Right lobe of liver (tissue), 6 donors: Measurements from ENCODE around the gene GRIA3. TPM values are rescaled to one million over a fixed set of nuclear protein-coding genes. Genes with fewer than 3 reads are reported as not detected.

ENCODE experiments used
- ATAC-seq, 4 donors: fragments of 200-7000 bp; cut with Tn5 transposase; one replicate each; pipeline ENCODE4 v1.9.1; 2020; ENCODE audit warnings: mild to moderate bottlenecking in 4 of 4, moderate library complexity in 4 of 4
- DNase-seq, 3 donors: peaks; one replicate each; pipeline ENCODE4 v3.0.0-alpha.2; 2020
- H3K27ac ChIP-seq, 3 donors: fragments of 200-600 bp; one replicate each; pipeline ENCODE4 v1.8.0; 2022
- H3K27me3 ChIP-seq, 2 donors: fragments of 200-600 bp; one replicate each; pipeline ENCODE4 v1.8.0; 2022
- H3K36me3 ChIP-seq, 4 donors: fragments of 200-600 bp; sonication (generic) in 1 of 4; one replicate each; pipeline versions ENCODE4 v1.5.1 to v1.8.0; 2017 to 2022; ENCODE audit warnings: control low read depth in 1 of 4
- H3K4me1 ChIP-seq, 4 donors: fragments of 200-600 bp; sonication (generic) in 1 of 4; one replicate each; pipeline versions ENCODE4 v1.5.1 to v1.8.0; 2017 to 2022; ENCODE audit warnings: control low read depth in 1 of 4
- H3K4me3 ChIP-seq, 3 donors: fragments of 200-600 bp; one replicate each; pipeline ENCODE4 v1.8.0; 2022
- H3K9me3 ChIP-seq, 4 donors: fragments of 200-600 bp; sonication (generic) in 1 of 4; one replicate each; pipeline versions ENCODE4 v1.5.1 to v1.8.0; 2017 to 2022; ENCODE audit warnings: control low read depth in 1 of 4
- POLR2A ChIP-seq: fragments of 450-650 bp; IDR thresholded peaks from one replicate; pipeline ENCODE4 v1.6.1; 2017; ENCODE audit warnings: antibody characterized with exemption, mild to moderate bottlenecking
- WGBS: methylation state at CpG from one replicate; pipeline ENCODE4 v1.1.6; 2018; ENCODE audit warnings: low coverage, low lambda C conversion rate; ENCODE audit not compliant: insufficient coverage; ENCODE audit errors: missing lambda C conversion rate; 5-methylcytosine and 5-hydroxymethylcytosine counted together
- intact Hi-C, 2 donors: fragments of 100-400 bp; cut with DNase I; formaldehyde crosslinking; loops; one replicate each; pipeline versions ENCODE4 v1.11.2 to v1.14.1; 2022
- total RNA-seq, 6 experiments: library from RNA; depleted of rRNA in 2 of 6; stranded (reverse); fragments of >200 nt in 2 of 6; fragmentation: NEBNext Ultra II Directional in 3 of 6; extraction: Animal tissue kit (Norgen Biotek cat#: 25700) in 3 of 6; gene quantifications; one replicate each; pipeline versions ENCODE4 v1.1.0 to v1.2.4, GENCODE V29; 2016 to 2023
- TF ChIP-seq, protein P1 (sequence below), 4 donors: fragments of 200-600 bp in 3 of 4; fragments of 450-650 bp in 1 of 4; IDR thresholded peaks; one replicate each; pipeline versions ENCODE4 v1.5.1 to v1.8.0; 2016 to 2022; ENCODE audit warnings: antibody characterized with exemption in 4 of 4, mild to moderate bottlenecking in 2 of 4
- donor health status: DM: no; HTN: yes; CAD: no.
- donor health status: DM: no; HTN: no; CAD: no.
- donor health status: DM: no; HTN: no; CAD: no.
- donor health status: DM: no; HTN: yes; CAD: no.
- donor health status: DM: no; HTN: yes; CAD: no.

The GRIA3 gene
- total RNA-seq, 6 experiments from 2014 or later, result 0.93 to 6.4 (median 4.1) TPM

DNA sequence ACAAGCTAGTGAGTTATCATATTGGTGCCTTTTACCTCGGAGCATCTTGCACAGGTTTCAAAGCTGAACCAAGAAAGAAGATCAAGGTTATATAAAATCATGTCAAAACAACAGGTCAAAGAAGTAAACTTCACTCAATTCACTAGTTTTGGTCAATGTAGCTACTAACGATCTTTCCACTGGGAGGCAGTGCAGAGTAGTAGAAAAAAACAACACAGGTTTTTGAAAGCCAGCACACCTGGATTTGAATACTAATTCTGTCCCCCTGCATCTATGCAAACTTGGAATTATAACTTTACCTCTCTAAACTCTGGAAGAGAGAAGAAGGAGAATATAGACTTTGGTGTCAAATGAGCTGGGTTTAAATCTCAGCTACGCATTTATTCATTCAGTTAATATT lies 266.1 kb downstream of the GRIA3 start:
- WGBS, result 30% methylated on average over 3 of the region's 3 CpGs
- Histone ChIP-seq H3K4me3 (no peak overlapping the region), H3K36me3 (no peaks in the 10 kb centered on the region), H3K4me1 (no peaks in the 10 kb centered on the region), H3K9me3 (no peaks in the 10 kb centered on the region), H3K27me3 (peaks cover 0 to 5% of the 10 kb centered on the region in 2 donors), H3K27ac (no peak overlapping the region)
- ATAC-seq (peak; percentile 42 to 57 (median 48)), DNase-seq (no peak)
- TF ChIP-seq POLR2A, result no peak
- TF ChIP-seq, protein P1, sequence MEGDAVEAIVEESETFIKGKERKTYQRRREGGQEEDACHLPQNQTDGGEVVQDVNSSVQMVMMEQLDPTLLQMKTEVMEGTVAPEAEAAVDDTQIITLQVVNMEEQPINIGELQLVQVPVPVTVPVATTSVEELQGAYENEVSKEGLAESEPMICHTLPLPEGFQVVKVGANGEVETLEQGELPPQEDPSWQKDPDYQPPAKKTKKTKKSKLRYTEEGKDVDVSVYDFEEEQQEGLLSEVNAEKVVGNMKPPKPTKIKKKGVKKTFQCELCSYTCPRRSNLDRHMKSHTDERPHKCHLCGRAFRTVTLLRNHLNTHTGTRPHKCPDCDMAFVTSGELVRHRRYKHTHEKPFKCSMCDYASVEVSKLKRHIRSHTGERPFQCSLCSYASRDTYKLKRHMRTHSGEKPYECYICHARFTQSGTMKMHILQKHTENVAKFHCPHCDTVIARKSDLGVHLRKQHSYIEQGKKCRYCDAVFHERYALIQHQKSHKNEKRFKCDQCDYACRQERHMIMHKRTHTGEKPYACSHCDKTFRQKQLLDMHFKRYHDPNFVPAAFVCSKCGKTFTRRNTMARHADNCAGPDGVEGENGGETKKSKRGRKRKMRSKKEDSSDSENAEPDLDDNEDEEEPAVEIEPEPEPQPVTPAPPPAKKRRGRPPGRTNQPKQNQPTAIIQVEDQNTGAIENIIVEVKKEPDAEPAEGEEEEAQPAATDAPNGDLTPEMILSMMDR (IDR thresholded peaks at IDR 0.05), result peak; percentile 35 to 50 (median 43)
- intact Hi-C loops, result no loop called here

DNA sequence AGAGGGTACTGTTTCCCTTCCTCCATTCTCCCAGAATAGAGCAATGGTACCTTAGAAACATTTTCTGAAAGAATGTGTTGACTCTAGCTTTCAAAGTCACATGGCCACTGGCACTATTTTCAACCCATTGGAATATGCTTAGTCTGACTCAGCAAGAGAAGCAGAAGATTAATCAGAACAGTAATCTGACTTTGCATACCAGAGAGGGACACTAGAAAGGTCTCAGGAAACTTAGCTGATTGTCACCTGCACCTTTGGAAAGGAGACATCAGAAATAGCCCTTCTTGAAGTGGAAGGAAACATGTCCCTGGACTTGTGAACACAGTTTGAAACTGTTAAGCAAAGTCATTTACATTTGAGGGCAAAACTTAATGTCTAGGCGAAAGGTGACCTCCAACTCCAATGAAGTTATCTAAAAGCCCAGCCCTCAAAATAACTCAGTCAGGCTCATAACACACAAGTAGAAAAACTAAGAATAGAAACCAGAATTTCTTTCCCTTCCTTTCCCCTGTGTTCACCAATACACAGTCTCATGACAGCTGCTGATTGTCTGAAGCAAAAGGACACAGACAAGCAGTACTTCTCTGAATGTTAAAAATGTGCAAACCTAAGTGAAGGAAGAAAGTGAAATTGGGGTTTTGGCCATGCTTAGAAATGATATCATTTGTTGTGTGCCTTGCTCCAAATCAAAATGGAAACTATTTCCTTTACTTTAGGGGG lies 270.8 kb downstream of the GRIA3 start:
- 57% methylated on average over 1 of the region's 1 CpG for WGBS
- no peak for DNase-seq
- peaks cover 0 to 5% of the 10 kb centered on the region in 2 donors for H3K27me3 ChIP-seq
- intact Hi-C loops, result no loop called here
- no peak overlapping the region for H3K27ac ChIP-seq
- H3K4me3 ChIP-seq, result no peak overlapping the region
- no peaks in the 10 kb centered on the region for H3K4me1 ChIP-seq
- TF ChIP-seq, protein P1 (IDR thresholded peaks at IDR 0.05), result no peak
- TF ChIP-seq POLR2A, result no peak
- H3K9me3 ChIP-seq, result no peaks in the 10 kb centered on the region
- H3K36me3 ChIP-seq, result no peaks in the 10 kb centered on the region
- ATAC-seq, result no peak

DNA sequence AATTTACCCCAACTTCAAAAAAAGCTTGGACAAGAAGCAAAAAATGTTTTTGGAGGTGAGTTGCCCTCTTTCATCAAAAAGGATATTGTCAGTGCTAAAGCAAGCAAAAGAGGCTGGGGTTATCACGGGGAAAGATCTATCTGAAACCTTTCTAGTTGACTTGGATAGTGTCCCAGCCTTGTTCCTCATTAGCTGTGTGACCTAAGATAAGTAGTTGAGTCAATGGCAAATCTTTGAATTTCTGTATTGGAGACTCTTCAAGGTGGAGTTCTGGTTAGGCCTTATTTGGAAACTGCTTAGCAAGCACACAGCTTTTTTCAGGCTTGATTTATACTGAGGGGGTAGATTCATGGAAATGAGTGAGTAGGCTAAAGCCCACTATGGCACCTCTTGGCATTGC lies 271.6 kb downstream of the GRIA3 start:
- DNase-seq (no peak), ATAC-seq (no peak)
- no peaks in the 10 kb centered on the region for H3K36me3 ChIP-seq
- H3K27ac ChIP-seq, result no peak overlapping the region
- H3K27me3 ChIP-seq, result peaks cover 0 to 5% of the 10 kb centered on the region in 2 donors
- H3K4me1 ChIP-seq, result no peaks in the 10 kb centered on the region
- no peak for TF ChIP-seq POLR2A
- TF ChIP-seq, protein P1 (IDR thresholded peaks at IDR 0.05), result no peak
- H3K9me3 ChIP-seq, result no peaks in the 10 kb centered on the region
- intact Hi-C loops, result no loop called here
- 25% methylated on average over 1 of the region's 1 CpG for WGBS
- no peak overlapping the region for H3K4me3 ChIP-seq

DNA sequence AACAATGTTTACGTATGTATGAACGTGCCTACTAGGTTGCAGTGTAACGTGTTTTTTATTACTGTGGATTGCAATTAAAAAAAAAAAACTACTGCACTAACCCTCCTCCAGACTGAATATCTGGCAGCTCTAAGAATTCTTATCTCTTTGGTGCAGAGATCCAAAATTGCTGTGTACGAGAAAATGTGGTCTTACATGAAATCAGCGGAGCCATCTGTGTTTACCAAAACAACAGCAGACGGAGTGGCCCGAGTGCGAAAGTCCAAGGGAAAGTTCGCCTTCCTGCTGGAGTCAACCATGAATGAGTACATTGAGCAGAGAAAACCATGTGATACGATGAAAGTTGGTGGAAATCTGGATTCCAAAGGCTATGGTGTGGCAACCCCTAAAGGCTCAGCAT lies 280.6 kb downstream of the GRIA3 start:
- no peak for ATAC-seq
- TF ChIP-seq, protein P1 (IDR thresholded peaks at IDR 0.05), result no peak
- no peak for TF ChIP-seq POLR2A

More for the DNA sequence above, 280.6 kb downstream of the GRIA3 start:
- WGBS, result 51% methylated on average over 7 of the region's 10 CpGs
- H3K27me3 ChIP-seq, result no peaks in the 10 kb centered on the region
- H3K4me1 ChIP-seq, result no peaks in the 10 kb centered on the region
- H3K27ac ChIP-seq, result no peak overlapping the region
- no peaks in the 10 kb centered on the region for H3K36me3 ChIP-seq
- intact Hi-C loops, result no loop called here
- DNase-seq, result no peak
- H3K4me3 ChIP-seq, result no peak overlapping the region
- H3K9me3 ChIP-seq, result no peaks in the 10 kb centered on the region
